HG03354 (cell line): ENCODE measurements around the gene PIGL.
"Not testable (repeated sequence)": the region's sequence is repeated elsewhere in the genome, so short reads cannot be mapped to it uniquely, and the experiment has no call there.

Experiments
- ATAC-seq: cut with Tn5 transposase; IDR thresholded peaks from one replicate; pipeline ENCODE4 v1.9.1; 2021; ENCODE audit warnings: mild to moderate bottlenecking; ENCODE audit not compliant: unreplicated experiment, poor library complexity, severe bottlenecking

PIGL gene

DNA sequence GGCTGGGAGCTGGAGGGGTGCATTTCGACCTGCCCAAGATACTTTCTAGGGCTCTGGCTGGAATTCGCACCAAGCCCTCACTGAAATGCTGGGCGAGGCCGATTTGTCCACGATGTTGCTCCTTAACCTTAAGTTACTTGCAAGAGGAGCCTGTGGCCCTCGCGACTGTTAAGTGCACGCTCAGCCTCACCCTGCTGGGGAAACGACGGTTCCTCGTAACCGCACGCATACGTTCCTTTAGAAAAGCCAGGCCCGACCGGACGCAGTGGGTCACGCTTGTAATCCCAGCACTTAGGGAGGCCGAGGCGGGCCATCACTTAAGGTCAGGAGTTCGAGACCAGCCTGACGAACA lies 1.1 kb upstream of the PIGL start:
- no peak for ATAC-seq

DNA sequence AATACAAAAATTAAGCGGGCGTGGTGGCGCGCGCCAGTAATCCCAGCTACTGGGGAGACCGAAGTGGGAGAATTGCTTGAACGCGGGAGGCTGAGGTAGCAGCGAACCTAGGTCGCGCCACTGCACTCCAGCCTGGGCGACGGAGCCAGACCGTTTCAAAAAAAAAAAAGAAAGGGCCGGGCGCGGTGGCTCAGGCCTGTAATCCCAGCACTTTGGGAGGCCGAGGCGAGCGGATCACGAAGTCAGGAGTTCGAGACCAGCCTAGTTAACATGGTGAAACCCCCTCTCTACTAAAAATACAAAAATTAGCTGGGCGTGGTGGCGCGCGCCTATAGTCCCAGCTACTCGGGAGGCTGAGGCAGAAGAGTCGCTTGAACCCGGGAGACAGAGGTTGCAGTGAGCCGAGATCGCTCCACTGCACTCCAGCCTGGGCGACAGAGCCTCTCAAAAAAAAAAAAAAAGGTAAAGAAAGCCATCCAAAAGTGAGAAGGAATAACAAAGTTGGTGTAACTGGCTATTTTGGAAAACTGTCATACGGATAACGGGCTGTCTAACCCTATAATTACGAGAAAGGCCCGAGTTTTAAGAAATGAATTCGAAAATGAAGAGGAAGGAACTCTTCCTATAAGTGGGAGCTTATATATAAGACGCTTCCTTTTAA lies 539 bp upstream of the PIGL start:
- not testable (repeated sequence) for ATAC-seq

DNA sequence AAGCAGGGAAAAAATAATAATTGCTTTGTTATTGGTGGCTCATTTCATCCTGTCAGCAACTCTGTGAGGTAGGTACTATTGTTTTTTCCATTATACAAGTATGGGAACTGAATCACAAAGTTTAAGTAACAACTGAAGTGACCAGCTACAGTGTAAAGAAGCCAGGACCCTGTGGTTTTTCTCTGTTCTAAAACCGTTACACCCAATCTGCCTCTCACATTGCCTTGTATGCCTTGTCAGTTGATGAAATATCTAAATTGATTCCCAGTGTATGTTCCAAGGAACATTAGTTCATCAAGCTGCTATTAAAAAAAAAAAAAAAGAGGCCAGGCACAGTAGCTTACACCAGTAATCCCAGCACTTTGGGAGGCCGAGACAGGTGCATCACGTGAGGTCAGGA lies 5.4 kb downstream of the PIGL start:
- ATAC-seq, result no peak

DNA sequence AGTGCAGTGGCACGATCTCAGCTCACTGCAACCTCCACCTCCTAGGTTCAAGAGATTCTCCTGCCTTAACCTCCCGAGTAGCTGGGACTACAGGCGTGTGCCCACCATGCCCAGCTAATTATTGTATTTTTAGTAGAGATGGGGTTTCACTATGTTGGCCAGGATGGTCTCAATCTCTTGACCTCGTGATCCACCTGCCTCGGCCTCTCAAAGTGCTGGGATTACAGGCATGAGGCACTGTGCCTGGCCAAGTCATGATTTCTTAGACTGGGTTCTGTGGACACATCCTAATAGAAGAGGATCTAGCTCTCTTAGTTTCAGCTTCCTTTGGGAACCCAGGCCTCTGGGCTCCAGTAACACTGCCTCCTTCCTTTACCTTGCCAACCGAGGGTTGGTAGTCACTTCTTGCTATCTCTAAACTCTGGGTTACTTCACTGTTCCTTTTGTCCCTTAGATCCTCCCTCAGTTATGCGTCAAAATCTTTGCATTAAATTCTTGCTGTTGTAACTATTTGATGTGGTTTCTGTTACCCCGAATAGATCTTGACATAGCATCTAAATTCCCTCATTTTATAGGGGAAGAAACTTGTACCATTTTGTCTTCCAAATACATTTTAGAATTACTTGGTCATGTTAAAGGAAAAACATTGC lies 13.0 kb downstream of the PIGL start:
- not testable (repeated sequence) for ATAC-seq

DNA sequence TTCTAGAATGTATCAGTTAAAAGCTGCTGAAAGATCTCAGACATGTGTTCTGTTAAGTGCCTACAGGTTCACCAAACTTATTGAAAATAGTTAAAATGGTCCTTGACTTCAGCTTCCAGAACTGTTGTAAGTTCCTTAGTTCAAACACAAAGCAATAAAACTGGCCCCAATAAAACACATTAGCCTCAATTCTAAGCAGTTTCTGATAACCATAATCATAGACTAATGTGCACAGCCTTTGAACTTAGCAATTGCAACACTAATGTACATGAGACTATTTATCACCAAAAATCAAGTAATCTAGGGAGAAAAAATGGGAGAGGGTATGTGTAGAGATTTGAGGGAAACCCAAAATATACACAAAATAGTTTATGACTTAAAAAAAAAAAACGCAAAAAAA lies 15.4 kb downstream of the PIGL start:
- no peak for ATAC-seq

DNA sequence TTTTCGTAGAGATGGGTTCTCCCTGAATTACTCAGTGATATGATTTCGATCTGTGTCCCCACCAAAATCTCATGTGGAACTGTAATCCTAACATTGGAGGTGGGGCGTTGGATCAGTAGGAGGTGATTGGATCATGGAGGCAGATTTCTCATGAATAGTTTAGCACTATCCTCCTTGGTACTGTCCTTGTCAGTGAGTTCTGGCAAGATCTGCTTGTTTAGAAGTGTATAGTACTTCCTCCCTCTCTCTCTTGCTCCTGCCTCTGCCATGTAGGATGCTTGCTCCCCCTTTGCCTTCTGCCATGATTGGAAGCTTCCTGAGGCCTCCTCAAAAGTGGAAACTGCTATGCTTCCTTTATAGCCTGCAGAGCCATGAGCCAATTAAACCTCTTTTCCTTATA lies 22.9 kb downstream of the PIGL start:
- no peak for ATAC-seq

DNA sequence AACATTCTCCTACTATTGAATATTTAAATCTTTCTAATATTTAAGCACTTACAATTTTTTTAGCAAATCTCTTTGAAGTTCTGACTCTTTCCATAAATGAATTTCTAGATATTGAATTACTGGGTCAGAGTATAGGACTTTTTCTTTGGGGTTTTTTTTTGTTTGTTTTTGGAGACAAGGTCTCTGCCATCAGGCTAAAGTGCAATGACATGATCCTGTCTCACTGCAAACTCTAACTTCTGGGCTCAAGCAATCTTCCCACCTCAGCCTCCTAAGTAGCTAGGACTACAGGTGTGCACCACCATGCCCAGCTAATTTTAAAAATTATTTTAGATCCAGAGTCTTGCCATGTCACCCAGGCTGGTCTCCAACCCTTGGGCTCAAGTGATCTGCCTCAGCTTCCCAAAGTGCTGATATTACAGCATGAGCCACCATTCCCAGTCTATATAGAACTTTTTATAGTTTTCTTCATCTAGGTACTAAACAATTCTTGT lies 24.9 kb downstream of the PIGL start:
- ATAC-seq, result no peak

DNA sequence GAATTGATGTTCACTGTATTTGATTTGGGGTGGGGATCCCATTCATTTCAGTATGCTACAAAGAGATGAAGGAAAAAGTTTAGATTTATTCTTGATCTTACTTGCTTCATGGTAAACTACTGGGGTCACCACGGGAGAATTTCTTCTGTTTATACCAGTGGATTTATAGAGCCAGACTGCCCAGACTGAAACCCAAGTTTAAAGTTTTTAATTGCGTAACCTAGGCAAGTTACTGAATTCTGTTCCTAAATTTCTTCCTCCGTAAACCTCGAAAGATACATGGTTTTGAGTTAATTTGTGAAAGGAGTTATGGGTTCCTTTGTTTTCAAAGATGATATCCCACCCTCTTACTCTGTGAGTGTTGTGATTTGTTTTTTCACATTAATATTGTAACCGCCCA lies 26.4 kb downstream of the PIGL start:
- ATAC-seq, result no peak

DNA sequence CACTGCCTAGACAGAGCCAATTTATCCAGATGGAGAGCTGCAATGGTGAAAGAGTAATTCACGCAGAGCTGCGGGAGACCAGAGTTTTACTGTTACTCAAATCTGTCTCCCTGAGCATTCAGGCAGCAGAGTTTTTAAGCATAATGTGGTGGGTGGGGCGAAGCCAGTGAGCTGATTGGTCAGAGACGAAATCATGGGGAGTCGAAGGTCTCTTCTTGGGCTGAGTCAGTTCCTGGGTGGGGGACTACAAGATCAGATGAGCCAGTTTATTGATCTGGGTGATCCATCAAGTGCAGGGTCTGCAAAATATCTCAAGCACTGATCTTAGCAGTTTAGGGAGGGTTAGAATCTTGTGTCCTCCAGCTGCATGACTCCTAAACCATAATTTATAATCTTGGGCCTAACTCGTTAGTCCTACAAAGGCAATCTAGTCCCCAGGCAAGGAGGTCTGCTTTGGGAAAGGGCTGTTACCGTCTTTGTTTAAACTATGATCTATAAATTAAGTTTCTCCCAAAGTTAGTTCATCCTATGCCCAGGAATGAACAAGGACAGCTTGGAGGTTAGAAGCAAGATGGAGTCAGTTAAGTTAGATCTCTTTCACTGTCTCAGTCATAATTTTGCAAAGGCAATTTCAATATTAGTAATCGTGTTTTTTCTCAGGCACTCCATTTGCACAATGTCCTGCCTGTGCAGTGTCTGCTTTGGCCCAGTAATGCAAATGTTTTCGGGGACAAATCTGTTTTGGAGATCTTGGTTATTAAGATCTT lies 27.0 kb downstream of the PIGL start:
- ATAC-seq, result no peak

DNA sequence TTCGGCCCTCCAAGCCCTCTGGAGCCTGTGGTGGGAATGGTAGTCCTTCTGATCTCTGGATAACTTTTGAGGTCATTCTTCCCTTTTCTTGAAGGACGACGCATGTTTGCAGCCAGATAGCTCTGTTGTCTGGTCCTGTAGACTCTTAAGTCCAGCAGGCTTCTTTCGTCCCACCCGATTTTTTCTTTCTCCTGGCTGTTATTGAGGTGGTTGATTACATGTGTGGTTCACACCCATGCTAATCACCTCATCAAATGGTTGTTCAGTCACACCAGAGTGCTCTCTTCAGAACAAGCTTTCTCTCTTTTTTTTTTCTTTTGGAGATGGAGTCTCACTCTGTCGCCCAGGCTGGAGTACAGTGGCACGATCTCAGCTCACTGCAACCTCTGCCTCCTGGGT lies 30.6 kb downstream of the PIGL start:
- ATAC-seq, result no peak

DNA sequence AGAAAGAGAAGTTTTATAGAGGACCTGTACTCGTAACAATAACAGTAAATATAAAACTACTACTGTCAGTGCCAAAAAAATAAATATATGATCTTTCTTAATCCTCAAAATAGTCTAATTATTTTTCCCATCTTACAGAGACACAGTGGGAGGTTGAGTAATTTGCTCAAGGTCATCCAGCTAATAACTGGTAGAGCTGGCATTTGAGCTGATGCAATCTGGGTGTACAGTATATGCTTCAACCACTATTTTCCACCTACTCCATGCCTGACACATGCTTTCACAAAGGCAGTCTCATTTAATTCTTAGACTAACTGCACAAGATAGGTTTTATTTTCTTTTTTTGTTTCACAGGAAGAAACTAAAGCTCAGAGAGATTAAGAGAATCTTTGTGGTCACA lies 33.6 kb downstream of the PIGL start:
- ATAC-seq, result no peak

DNA sequence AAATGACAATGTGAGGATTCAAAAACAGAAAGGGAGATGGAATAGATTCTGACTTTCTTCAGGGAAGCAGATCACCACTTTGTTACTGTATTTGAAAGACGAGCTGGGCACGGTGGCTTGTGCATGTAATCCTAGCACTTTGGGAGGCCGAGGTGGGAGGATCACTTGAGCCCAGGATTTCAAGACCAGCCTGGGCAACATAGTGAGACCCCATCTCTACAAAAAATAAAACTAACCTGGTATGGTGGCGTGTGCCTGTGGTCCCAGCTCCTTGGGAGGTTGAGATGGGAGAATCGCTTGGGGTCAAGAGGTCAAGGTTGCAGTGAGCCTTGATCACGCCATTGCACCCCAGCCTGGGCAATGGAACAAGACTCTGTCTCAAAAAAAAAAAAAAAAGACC lies 34.0 kb downstream of the PIGL start:
- ATAC-seq, result no peak

DNA sequence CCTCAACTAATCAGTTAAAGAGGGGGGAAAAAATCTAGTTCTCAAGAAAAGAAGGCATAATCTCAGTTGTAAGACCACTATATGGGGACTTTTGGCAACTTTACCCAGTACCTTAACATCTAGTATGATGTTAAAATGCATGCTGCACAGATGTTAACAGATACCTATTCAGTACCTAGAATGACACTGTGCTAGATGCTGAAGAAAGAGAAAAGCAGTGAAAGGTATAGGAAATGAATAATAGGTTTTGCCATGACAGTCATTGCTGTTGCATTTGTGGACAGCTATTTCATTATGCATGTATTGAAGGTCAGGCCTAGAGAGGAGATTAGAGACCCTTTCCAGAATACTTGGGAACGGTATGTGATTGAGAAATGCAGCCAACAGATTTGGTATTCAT lies 34.5 kb downstream of the PIGL start:
- no peak for ATAC-seq

DNA sequence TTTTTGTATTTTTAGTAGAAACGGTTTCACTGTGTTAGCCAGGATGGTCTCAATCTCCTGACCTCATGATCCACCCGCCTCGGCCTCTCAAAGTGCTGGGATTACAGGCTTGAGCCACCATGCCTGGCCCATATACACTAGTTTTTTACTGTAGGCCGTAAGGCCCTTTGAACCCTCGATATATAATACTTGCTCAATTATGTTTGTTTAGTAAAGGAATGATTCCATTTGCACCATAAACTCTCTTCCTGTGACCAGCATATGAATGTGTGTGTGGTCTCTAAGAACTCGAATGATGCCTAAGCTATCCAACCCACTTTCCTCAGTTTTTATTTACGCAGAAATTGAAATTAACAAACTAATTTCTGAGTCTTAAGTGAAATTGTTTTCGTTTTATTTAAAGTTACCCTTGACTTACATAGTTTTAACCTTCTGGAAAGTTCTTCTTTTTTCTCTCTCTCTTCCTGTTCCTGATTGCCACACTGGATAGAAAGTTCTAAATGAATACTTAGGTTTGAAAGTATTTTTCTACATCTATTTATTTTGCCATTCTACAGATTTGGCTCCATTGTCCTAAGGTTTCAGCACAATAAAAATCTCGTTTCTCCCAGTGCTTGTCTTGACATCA lies 37.9 kb downstream of the PIGL start:
- no peak for ATAC-seq

DNA sequence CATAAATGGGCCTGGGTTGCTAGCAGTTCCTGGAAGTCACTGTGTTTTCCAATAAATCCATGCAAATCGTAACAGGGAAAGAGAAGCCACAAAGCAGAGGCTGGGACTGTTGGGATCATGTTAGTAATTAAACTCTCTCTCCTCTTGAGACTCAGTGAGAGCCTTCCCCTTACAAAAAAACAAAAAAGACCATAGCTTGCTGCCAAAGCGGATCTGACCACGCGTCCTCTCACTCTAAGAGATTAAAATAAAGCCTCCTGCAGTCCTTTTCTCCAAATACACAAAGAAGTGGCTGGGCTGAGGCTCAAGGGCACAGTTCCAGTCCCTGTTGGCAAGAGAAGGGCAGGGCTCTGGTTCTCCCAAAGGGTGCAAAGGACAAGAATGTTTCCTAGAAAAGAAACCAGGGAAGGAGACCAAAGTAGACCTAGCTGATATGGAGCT lies 38.5 kb downstream of the PIGL start:
- no peak for ATAC-seq

DNA sequence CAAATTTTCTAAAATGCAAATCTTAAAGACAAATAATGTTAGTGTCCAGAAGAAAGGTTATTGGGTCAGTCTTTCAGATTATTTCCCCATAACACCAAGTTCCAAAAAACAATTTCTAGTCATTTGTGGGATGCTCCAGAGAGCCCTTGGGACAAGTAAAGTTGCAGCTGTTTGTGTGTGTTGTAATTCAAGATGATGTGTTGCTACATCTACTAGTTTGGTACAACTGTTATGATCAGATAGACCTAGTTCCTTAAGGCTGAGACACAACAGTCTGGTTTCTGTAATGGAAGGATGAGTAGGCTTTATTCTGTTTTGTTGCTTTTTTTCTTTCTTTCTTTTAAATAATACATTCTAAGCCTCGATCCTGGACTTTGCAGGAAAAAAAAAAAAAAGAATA lies 41.9 kb downstream of the PIGL start:
- no peak for ATAC-seq

DNA sequence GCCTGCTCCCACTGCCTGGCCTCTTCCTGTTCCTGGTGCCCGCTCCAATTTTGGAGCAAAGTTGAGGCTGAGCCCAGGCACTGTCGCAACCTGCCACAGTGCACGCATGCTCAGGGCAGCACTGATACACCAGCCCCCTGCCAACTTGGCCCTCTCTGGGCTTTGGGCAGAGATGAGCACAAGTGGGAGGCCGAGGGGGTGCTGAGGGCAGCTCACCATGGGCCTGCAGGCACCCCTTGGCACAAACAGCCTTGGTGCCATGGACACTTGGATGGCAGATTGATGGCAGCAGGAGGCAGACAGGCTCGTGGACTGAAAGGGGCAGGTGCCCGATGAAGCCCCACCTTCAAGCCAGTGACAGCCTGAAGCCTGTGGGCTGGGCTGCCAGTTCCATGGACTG lies 42.9 kb downstream of the PIGL start:
- ATAC-seq, result no peak

DNA sequence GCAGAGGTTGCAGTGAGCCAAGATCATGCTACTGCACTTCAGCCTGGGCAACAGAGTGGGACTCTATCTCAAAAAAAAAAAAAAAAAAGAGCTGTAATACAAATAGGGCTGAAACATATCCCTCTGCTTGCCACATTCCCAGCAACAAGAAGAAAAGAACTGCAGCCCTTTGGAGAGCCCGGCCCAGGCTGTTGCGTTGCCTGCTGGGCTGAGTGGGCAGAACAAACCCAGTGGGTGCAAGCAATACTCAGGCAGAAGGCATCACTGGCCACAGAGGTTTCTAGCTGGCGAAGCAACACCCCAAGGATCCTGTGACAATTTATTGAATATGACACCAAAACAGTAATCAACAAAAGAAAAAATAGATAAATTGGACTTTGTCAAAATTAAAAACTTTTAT lies 44.0 kb downstream of the PIGL start:
- ATAC-seq, result no peak

DNA sequence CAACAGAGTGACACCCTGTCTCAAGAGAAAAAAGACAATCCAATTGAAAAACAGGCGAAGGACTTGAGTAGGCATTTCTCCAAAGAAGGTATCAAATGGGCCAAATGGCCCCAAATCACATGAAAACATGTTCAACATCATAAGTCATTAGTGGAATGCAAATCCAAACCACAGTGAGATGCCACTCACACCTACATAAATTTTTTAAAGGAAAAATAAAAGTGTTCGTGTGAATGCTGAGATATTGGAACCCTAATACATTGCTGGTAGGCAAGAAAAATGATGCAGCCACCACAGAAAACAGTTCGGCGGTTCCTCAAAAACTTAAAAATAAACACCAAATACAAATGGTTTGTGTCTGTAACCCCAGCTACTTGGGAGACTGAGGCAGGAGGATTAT lies 45.2 kb downstream of the PIGL start:
- ATAC-seq, result no peak

DNA sequence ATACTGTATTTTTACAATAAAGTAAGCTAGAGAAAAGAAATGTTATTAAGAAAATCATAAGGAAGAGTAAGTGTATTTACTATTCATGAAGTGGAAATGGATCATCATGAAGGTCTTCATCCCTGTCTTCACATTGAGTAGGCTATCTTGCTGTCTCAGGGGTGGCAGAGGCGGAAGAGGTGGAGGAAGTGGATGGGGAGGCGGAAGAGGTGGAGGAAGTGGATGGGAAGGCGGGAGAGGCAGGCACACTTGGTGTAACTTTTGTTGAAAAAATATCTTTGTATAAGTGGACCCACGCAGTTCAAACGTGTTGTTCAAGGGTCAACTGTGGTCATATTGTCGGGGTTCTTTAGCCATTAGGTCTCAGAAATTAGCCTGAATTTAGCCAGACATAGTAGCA lies 50.2 kb downstream of the PIGL start:
- no peak for ATAC-seq

DNA sequence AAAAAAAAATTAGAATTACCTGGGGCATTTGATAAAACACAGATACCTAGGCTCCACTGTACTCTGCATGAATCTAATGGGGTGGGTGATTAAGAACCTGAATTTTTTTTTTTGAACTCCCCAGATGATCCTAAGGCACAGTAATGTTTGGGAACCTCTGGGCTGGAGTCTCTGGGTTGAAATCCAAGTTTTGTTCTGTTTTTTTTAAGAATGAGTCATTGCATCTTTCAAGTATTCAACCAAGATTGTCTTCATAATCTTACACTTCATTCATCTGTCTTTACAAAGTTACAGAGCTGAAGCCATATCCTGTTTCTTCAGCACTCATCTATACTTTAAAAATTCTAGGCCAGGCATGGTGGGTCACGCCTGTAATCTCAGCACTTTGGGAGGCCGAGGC lies 52.6 kb downstream of the PIGL start:
- ATAC-seq, result no peak
